Calu3 (cell line): Measurements from ENCODE around the gene RPS28. TPM values are rescaled to one million over a fixed set of nuclear protein-coding genes. Genes with fewer than 3 reads are reported as not detected.

Source experiments
- BruUV-seq: library from RNA; stranded (reverse); fragments of 400-500 nt; replicated peaks from 2 replicates; lab custom pipeline; 2021; lab: Mats Ljungman, UMichigan
- CTCF ChIA-PET: fragments of 300-600 bp; sonication (Branson Sonifier 250); formaldehyde crosslinking; loops from one replicate; lab custom pipeline; 2022; ENCODE audit warnings: antibody characterized with exemption; lab: Charles Lee
- DNase-seq: peaks from one replicate; pipeline ENCODE4 v3.0.0; 2022
- H3K27ac Mint-ChIP-seq: one replicate; pipeline ENCODE4 v1.8.0; 2022; ENCODE audit warnings: mixed read lengths; ENCODE audit not compliant: unreplicated experiment
- H3K27me3 Mint-ChIP-seq: one replicate; pipeline ENCODE4 v1.8.0; 2022; ENCODE audit warnings: mixed read lengths; ENCODE audit not compliant: unreplicated experiment
- H3K36me3 Mint-ChIP-seq: one replicate; pipeline ENCODE4 v1.8.0; 2022; ENCODE audit warnings: mild to moderate bottlenecking, moderate library complexity, mixed read lengths; ENCODE audit not compliant: insufficient read depth, unreplicated experiment
- H3K4me1 Mint-ChIP-seq: one replicate; pipeline ENCODE4 v1.8.0; 2022; ENCODE audit warnings: mild to moderate bottlenecking, low read depth, mixed read lengths; ENCODE audit not compliant: unreplicated experiment
- H3K4me3 Mint-ChIP-seq: one replicate; pipeline ENCODE4 v1.8.0; 2022; ENCODE audit warnings: mild to moderate bottlenecking, low read depth, moderate library complexity, mixed read lengths; ENCODE audit not compliant: unreplicated experiment
- H3K9me3 Mint-ChIP-seq: one replicate; pipeline ENCODE4 v1.8.0; 2022; ENCODE audit warnings: low read depth, mixed read lengths; ENCODE audit not compliant: unreplicated experiment
- intact Hi-C: fragments of 100-400 bp; cut with micrococcal nuclease; formaldehyde crosslinking; loops from one replicate; pipeline ENCODE4 v1.10.0; 2022; ENCODE audit not compliant: unreplicated experiment
- total RNA-seq: library from RNA; stranded (reverse); gene quantifications from 2 replicates; pipeline ENCODE4 v1.2.3, GENCODE V29; 2022
- TF ChIP-seq, protein P1 (sequence below): fragments of 200-600 bp; IDR thresholded peaks from one replicate; pipeline ENCODE4 v1.8.0; 2022; ENCODE audit warnings: antibody characterized with exemption; ENCODE audit not compliant: unreplicated experiment

Gene RPS28
- total RNA-seq, 1 experiment from 2014 or later = 565 TPM

DNA sequence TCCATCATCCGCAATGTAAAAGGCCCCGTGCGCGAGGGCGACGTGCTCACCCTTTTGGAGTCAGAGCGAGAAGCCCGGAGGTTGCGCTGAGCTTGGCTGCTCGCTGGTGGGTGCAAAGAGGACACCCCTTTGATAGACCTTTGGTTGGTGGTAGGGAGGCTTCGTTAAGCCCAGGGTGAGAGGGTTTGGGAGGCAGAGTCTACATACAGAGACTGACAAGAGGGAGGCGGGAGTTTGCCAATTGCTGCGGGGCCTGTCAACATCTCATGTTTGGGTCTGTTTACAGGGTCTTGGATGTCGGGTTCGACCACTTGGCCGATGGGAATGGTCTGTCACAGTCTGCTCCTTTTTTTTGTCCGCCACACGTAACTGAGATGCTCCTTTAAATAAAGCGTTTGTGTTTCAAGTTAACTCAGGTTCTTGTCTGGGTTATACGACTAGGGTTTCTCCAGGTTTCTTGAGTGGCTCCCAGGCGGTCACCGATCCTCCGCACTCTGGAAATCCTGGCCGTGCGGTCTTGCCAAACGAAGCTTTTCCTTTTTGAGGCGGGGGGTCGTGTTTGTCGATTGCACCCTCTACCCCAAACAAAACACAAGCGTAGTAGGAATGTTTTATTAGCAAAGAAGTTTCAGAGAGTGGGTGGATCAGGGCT, 816 bp downstream of the RPS28 start:
- CTCF ChIA-PET = no interaction called here
- intact Hi-C loops = no loop called here

DNA sequence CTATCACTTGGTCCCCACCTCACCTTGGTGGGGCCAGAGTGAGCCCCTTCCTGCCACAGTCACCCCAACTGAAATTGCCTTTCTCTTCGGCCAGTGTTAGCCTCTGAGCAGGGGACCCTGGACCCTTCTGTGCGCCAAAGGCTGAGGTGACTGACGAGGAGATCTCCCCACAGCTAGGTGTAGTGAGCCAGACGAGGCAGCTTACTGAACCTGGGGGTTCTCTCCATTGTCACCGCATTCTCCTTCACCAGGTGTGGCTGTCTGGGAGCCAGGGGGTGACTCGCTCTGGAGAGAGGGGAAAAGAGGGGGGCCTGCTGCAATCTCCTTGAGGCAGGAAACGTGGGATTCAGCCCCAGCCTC, 1.3 kb downstream of the RPS28 start:
- Mint-ChIP-seq H3K27me3 (peaks cover 13% of the 10 kb centered on the region), H3K4me1 (peaks cover 13% of the 10 kb centered on the region), H3K27ac (peak overlapping the region; percentile 98), H3K4me3 (peak overlapping the region; percentile 97), H3K36me3 (peaks cover 28% of the 10 kb centered on the region), H3K9me3 (no peaks in the 10 kb centered on the region)
- TF ChIP-seq, protein P1, sequence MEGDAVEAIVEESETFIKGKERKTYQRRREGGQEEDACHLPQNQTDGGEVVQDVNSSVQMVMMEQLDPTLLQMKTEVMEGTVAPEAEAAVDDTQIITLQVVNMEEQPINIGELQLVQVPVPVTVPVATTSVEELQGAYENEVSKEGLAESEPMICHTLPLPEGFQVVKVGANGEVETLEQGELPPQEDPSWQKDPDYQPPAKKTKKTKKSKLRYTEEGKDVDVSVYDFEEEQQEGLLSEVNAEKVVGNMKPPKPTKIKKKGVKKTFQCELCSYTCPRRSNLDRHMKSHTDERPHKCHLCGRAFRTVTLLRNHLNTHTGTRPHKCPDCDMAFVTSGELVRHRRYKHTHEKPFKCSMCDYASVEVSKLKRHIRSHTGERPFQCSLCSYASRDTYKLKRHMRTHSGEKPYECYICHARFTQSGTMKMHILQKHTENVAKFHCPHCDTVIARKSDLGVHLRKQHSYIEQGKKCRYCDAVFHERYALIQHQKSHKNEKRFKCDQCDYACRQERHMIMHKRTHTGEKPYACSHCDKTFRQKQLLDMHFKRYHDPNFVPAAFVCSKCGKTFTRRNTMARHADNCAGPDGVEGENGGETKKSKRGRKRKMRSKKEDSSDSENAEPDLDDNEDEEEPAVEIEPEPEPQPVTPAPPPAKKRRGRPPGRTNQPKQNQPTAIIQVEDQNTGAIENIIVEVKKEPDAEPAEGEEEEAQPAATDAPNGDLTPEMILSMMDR = no peak
- CTCF ChIA-PET = no interaction called here
- DNase-seq = no peak
- BruUV-seq = no TSS peak
- intact Hi-C loops = no loop called here

More for the DNA sequence above, 816 bp downstream of the RPS28 start:
- Mint-ChIP-seq H3K36me3 (peaks cover 28% of the 10 kb centered on the region), H3K9me3 (no peaks in the 10 kb centered on the region), H3K4me3 (peak overlapping the region; percentile 97), H3K27ac (peak overlapping the region; percentile 98), H3K27me3 (peaks cover 8% of the 10 kb centered on the region), H3K4me1 (peaks cover 13% of the 10 kb centered on the region)
- DNase-seq = no peak
- TF ChIP-seq, protein P1 = no peak
- no TSS peak for BruUV-seq

DNA sequence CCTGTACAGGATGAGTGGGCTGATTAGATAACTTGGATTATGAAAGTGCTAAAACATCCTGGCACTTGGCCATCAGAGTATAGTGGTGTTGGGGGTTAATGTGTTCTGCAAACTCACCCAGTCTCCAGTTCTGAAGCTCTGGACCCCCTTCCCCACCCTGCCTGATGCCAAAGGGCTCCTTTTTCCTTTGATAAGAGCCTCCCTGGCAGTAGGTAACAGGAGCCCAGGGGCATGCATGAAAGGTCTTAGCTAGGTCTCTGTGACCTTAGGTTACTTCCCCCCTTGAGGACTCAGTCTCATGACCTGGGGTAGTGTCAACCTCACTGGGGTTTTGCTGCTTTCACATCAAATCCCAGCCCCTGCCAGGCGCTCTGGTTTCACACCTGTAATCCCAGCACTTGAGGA, 2.5 kb downstream of the RPS28 start:
- CTCF ChIA-PET = no interaction called here
- intact Hi-C loops = no loop called here
- Mint-ChIP-seq H3K4me3 (no peak overlapping the region), H3K9me3 (no peaks in the 10 kb centered on the region), H3K36me3 (peaks cover 28% of the 10 kb centered on the region), H3K4me1 (peaks cover 13% of the 10 kb centered on the region), H3K27ac (no peak overlapping the region), H3K27me3 (peaks cover 24% of the 10 kb centered on the region)
- DNase-seq = no peak
- BruUV-seq = no TSS peak
- TF ChIP-seq, protein P1 = no peak

DNA sequence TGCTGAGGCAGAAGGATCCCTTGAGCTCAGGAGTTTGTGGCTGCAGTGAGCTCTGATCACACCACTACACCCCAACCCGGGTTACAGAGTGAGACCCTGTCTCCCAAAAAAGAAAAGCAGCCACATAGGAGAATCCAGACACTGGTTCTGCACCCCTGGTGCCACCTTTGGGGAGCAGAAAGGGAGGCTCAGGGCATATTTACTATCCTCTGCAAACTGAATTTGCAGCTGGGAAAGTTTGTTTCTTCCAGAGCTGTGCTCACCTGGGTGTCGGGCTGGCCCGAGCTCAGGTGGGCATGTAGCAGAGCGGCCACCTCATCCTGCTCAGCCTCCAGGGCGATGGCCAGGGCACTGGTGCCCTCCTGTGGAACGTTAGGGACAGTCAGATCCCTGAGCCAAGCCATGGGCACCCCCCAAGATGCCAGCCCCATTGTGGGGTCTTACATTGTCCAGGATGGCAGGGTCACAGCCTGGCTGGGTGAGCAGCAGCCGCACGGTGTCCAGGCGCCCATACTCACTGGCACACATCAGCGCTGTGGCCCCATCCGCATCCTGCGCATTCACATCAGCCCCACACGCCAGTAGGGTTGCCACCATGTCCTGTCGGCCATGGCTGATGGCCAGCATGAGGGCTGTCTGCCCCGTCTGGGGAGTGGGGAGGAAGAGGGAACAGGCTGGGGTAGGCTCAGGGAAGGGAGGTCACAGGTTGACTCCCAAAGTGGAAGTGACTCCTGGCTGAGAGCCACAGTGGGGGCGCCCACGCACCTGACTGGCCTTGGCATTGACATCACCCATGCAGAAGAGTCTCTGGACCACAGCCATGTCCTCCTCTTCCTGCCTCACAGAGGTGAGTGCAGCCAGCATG, 3.1 kb downstream of the RPS28 start:
- DNase-seq = no peak
- Mint-ChIP-seq H3K27me3 (peaks cover 30% of the 10 kb centered on the region), H3K27ac (no peak overlapping the region), H3K36me3 (peaks cover 28% of the 10 kb centered on the region), H3K9me3 (no peaks in the 10 kb centered on the region), H3K4me3 (no peak overlapping the region), H3K4me1 (peaks cover 11% of the 10 kb centered on the region)
- CTCF ChIA-PET = no interaction called here
- no TSS peak for BruUV-seq
- TF ChIP-seq, protein P1 = no peak
- intact Hi-C loops = no loop called here
